B cell (primary cell): Measurements from ENCODE around the gene GRM4. TPM values are rescaled to one million over a fixed set of nuclear protein-coding genes. Genes with fewer than 3 reads are reported as not detected.

Source experiments
- ATAC-seq: fragments of 200-7000 bp; cut with Tn5 transposase; one replicate; pipeline ENCODE4 v1.10.0; 2021; ENCODE audit warnings: low read depth, mild to moderate bottlenecking, moderate number of reproducible peaks, moderate library complexity
- CTCF ChIA-PET: fragments of 350-600 bp; sonication (Branson Sonifier 250); formaldehyde crosslinking; loops from one replicate; lab custom pipeline; 2021; ENCODE audit warnings: antibody characterized with exemption, inconsistent platforms; lab: Charles Lee
- POLR2A ChIA-PET: fragments of 350-600 bp; sonication (Branson Sonifier 250); formaldehyde crosslinking; loops from one replicate; lab custom pipeline; 2021; ENCODE audit warnings: antibody characterized with exemption; lab: Charles Lee
- DNase-seq: peaks from one replicate; pipeline ENCODE4 v3.0.0; 2013
- H2AFZ ChIP-seq: 2 replicates; pipeline ENCODE4 v1.6.1; 2012; ENCODE audit warnings: mild to moderate bottlenecking, low read depth, low read length; ENCODE audit not compliant: insufficient read depth, poor library complexity, severe bottlenecking
- H3K27ac ChIP-seq, 2 donors: 1 replicate in 1 of 2; 2 replicates in 1 of 2; pipeline ENCODE4 v1.5.1; 2012 to 2013; ENCODE audit warnings: low read length in 2 of 2, mild to moderate bottlenecking in 2 of 2, moderate library complexity in 1 of 2
- H3K27me3 ChIP-seq, 4 experiments: fragments of 200-600 bp in 1 of 4; sonication (generic) in 1 of 4; replicated peaks in 1 of 4; 1 replicate in 2 of 4; 2 replicates in 2 of 4; pipeline versions ENCODE4 v1.6.1 to v1.7.0; 2013 to 2016; ENCODE audit warnings: low read length in 3 of 4, mild to moderate bottlenecking in 2 of 4, mixed read lengths in 1 of 4, moderate library complexity in 1 of 4; ENCODE audit not compliant: insufficient read depth in 4 of 4, control insufficient read depth in 3 of 4; ENCODE audit errors: control extremely low read depth in 1 of 4
- H3K36me3 ChIP-seq, 2 experiments: replicated peaks in 1 of 2; 1 replicate in 1 of 2; 2 replicates in 1 of 2; pipeline versions ENCODE4 v1.6.1 to v1.7.1; 2013; ENCODE audit warnings: low read length in 1 of 2; ENCODE audit not compliant: insufficient read depth in 2 of 2, control insufficient read depth in 1 of 2; ENCODE audit errors: control extremely low read depth in 1 of 2, extremely low read depth in 1 of 2
- H3K4me1 ChIP-seq, 2 donors: fragments of 200-600 bp in 1 of 2; sonication (generic) in 1 of 2; 1 replicate in 1 of 2; 2 replicates in 1 of 2; pipeline versions ENCODE4 v1.5.1 to v1.6.1; 2013 to 2017; ENCODE audit warnings: low read length in 2 of 2; ENCODE audit not compliant: control insufficient read depth in 2 of 2, insufficient read depth in 2 of 2
- H3K4me2 ChIP-seq: replicated peaks from 2 replicates; pipeline ENCODE3; 2012; ENCODE audit warnings: mild to moderate bottlenecking, low read depth, low read length; ENCODE audit not compliant: poor library complexity, severe bottlenecking
- H3K4me3 ChIP-seq, 5 experiments: fragments of 200-600 bp in 1 of 5; sonication (generic) in 1 of 5; 1 replicate in 3 of 5; 2 replicates in 2 of 5; pipeline versions ENCODE4 v1.5.1 to v1.7.0; 2011 to 2016; ENCODE audit warnings: low read length in 4 of 5, mild to moderate bottlenecking in 4 of 5, low read depth in 2 of 5, control low read depth in 1 of 5, moderate library complexity in 1 of 5; ENCODE audit not compliant: insufficient read depth in 1 of 5; ENCODE audit errors: control extremely low read depth in 1 of 5, extremely low read depth in 1 of 5
- H3K79me2 ChIP-seq: fragments of 200-600 bp; sonication (generic); one replicate; pipeline ENCODE4 v1.6.0; 2016; ENCODE audit warnings: low read length; ENCODE audit not compliant: control insufficient read depth, insufficient read depth
- H3K9ac ChIP-seq: fragments of 200-600 bp; sonication (generic); 2 replicates; pipeline ENCODE4 v1.6.1; 2017; ENCODE audit warnings: mild to moderate bottlenecking, low read length, moderate library complexity
- H3K9me3 ChIP-seq, 3 donors: one replicate each; pipeline versions ENCODE4 v1.6.1 to v1.7.1; 2013; ENCODE audit warnings: low read length in 2 of 3; ENCODE audit not compliant: control insufficient read depth in 2 of 3, insufficient read depth in 1 of 3; ENCODE audit errors: control extremely low read depth in 1 of 3
- H4K20me1 ChIP-seq: 2 replicates; pipeline ENCODE4 v1.6.0; 2012; ENCODE audit warnings: mild to moderate bottlenecking, low read length; ENCODE audit not compliant: insufficient read depth, control insufficient read depth, poor library complexity, severe bottlenecking
- H3K27ac Mint-ChIP-seq: one replicate; pipeline ENCODE4 v1.8.0; 2021; ENCODE audit warnings: mixed read lengths
- H3K27me3 Mint-ChIP-seq: one replicate; pipeline ENCODE4 v1.8.0; 2021; ENCODE audit warnings: mixed read lengths
- H3K4me1 Mint-ChIP-seq: one replicate; pipeline ENCODE4 v1.8.0; 2021; ENCODE audit warnings: mixed read lengths
- H3K4me3 Mint-ChIP-seq: one replicate; pipeline ENCODE4 v1.8.0; 2021; ENCODE audit warnings: mixed read lengths
- H3K9me3 Mint-ChIP-seq: one replicate; pipeline ENCODE4 v1.8.0; 2022; ENCODE audit warnings: mixed read lengths; ENCODE audit not compliant: insufficient read depth
- CTCF ChIP-seq: fragments of 200-600 bp; IDR thresholded peaks from one replicate; pipeline ENCODE4 v1.8.0; 2022; ENCODE audit warnings: antibody characterized with exemption, mild to moderate bottlenecking
- EZH2 ChIP-seq: IDR thresholded peaks from 2 replicates; pipeline ENCODE4 v1.6.1; 2012; ENCODE audit warnings: borderline replicate concordance, low read depth, mild to moderate bottlenecking, moderate library complexity, low read length; ENCODE audit not compliant: insufficient read depth, poor library complexity, severe bottlenecking
- WGBS: methylation state at CpG from one replicate; pipeline ENCODE4 v1.1.5; 2013; ENCODE audit warnings: missing lambda C conversion rate; ENCODE audit not compliant: insufficient coverage; 5-methylcytosine and 5-hydroxymethylcytosine counted together
- intact Hi-C: fragments of 100-400 bp; cut with micrococcal nuclease; formaldehyde crosslinking; loops from one replicate; pipeline ENCODE4 v1.10.0; 2022
- polyA plus RNA-seq: library from polyadenylated mRNA; depleted of rRNA; stranded (reverse); fragments of >200 nt; gene quantifications from 2 replicates; pipeline ENCODE4 v1.2.3, GENCODE V29; 2012
- total RNA-seq, 2 donors: library from RNA; stranded (reverse); fragments of 120-200 nt in 1 of 2; gene quantifications; 1 replicate in 1 of 2; 2 replicates in 1 of 2; pipeline versions ENCODE4 v1.2.3 to v1.2.4, GENCODE V29; 2013 to 2022

The GRM4 gene
- total and polyA plus RNA-seq, 2 donors (not counting 1 experiment from before 2014, with no cell fraction given), result 0.04 TPM; not detected in 1

GRCh38 chr6:33988121-33989015 is 157.5 kb downstream of the GRM4 start:
- Histone ChIP-seq H3K9me3 (no peaks in the 10 kb centered on the region), H3K4me2 (no peak overlapping the region), H3K4me1 (no peaks in the 10 kb centered on the region), H4K20me1 (no peaks in the 10 kb centered on the region), H3K4me3 (no peak overlapping the region), H3K27me3 (peaks cover 0 to 8% (median 0%) of the 10 kb centered on the region in 4 experiments), H3K36me3 (no peaks in the 10 kb centered on the region), H2AFZ (no peak overlapping the region), H3K9ac (no peak overlapping the region), H3K79me2 (no peaks in the 10 kb centered on the region), H3K27ac (no peak overlapping the region)
- WGBS, result 85% methylated on average over 13 of the region's 16 CpGs
- H3K4me1 Mint-ChIP-seq, result no peaks in the 10 kb centered on the region
- POLR2A ChIA-PET, result no interaction called here
- H3K27ac Mint-ChIP-seq, result no peak overlapping the region
- intact Hi-C loops, result no loop called here
- DNase-seq (no peak), ATAC-seq (no peak)
- TF ChIP-seq CTCF (no peak), EZH2 (no peak)
- peaks cover 30% of the 10 kb centered on the region for H3K27me3 Mint-ChIP-seq
- H3K4me3 Mint-ChIP-seq, result no peak overlapping the region
- no peaks in the 10 kb centered on the region for H3K9me3 Mint-ChIP-seq
- CTCF ChIA-PET, result no interaction called here

- no peaks in the 10 kb centered on the region for H3K4me1 ChIP-seq
- H2AFZ ChIP-seq, result no peak overlapping the region
- 94% methylated on average over 13 of the region's 13 CpGs for WGBS
- CTCF ChIA-PET, result no interaction called here
- POLR2A ChIA-PET, result no interaction called here
- H3K9ac ChIP-seq, result no peak overlapping the region
- no peak overlapping the region for H3K27ac ChIP-seq
- TF ChIP-seq EZH2 (no peak), CTCF (no peak)
- Mint-ChIP-seq H3K9me3 (no peaks in the 10 kb centered on the region), H3K4me1 (no peaks in the 10 kb centered on the region), H3K27ac (no peak overlapping the region), H3K27me3 (peaks cover 27% of the 10 kb centered on the region), H3K4me3 (no peak overlapping the region)
- ATAC-seq (no peak), DNase-seq (no peak)
- no peaks in the 10 kb centered on the region for H3K36me3 ChIP-seq
- H3K4me3 ChIP-seq, result no peak overlapping the region
- no peak overlapping the region for H3K4me2 ChIP-seq
- no peaks in the 10 kb centered on the region for H4K20me1 ChIP-seq
- H3K27me3 ChIP-seq, result peaks cover 0 to 8% (median 0%) of the 10 kb centered on the region in 4 experiments
- intact Hi-C loops, result no loop called here
- H3K9me3 ChIP-seq, result no peaks in the 10 kb centered on the region
- no peaks in the 10 kb centered on the region for H3K79me2 ChIP-seq
Observed at GRCh38 chr6:33987531-33988021, 158.3 kb downstream of the GRM4 start.
